DND-41 (cell line): ENCODE measurements around the gene ST6GALNAC3.

ENCODE experiments used
- ATAC-seq: fragments of 200-7000 bp; cut with Tn5 transposase; 3 replicates; pipeline ENCODE4 v1.9.1; 2021; ENCODE audit warnings: low read depth; ENCODE audit not compliant: insufficient read depth
- DNase-seq: peaks from one replicate; pipeline ENCODE4 v3.0.0-alpha.2; 2020
- H2AFZ ChIP-seq: 2 replicates; pipeline ENCODE4 v1.6.0; 2012; ENCODE audit warnings: low read depth, low read length
- H3K27ac ChIP-seq: 2 replicates; pipeline ENCODE4 v1.5.1; 2012; ENCODE audit warnings: low read length, inconsistent platforms
- H3K27me3 ChIP-seq: fragments of 200-600 bp; sonication (generic); 2 replicates; pipeline ENCODE4 v1.6.0; 2012; ENCODE audit warnings: low read length, mild to moderate bottlenecking, inconsistent platforms; ENCODE audit not compliant: insufficient read depth, poor library complexity
- H3K36me3 ChIP-seq: 2 replicates; pipeline ENCODE4 v1.5.1; 2012; ENCODE audit warnings: low read length, inconsistent platforms; ENCODE audit not compliant: insufficient read depth
- H3K4me1 ChIP-seq: 2 replicates; pipeline ENCODE4 v1.5.1; 2012; ENCODE audit warnings: mild to moderate bottlenecking, low read length; ENCODE audit not compliant: insufficient read depth
- H3K4me2 ChIP-seq: 2 replicates; pipeline ENCODE4 v1.6.0; 2012; ENCODE audit warnings: mild to moderate bottlenecking, moderate library complexity, low read length, inconsistent platforms; ENCODE audit not compliant: insufficient read depth
- H3K4me3 ChIP-seq, 2 experiments: fragments of 200-600 bp in 1 of 2; shearing (Covaris generic) in 1 of 2; 2 replicates each; pipeline ENCODE4 v1.5.1; 2012 to 2016; ENCODE audit warnings: inconsistent platforms in 2 of 2, low read length in 2 of 2, mild to moderate bottlenecking in 2 of 2, low read depth in 1 of 2, moderate library complexity in 1 of 2
- H3K79me2 ChIP-seq: 2 replicates; pipeline ENCODE4 v1.6.0; 2012; ENCODE audit warnings: low read length, inconsistent platforms; ENCODE audit not compliant: insufficient read depth
- H3K9ac ChIP-seq: 2 replicates; pipeline ENCODE4 v1.6.0; 2012; ENCODE audit warnings: low read depth, mild to moderate bottlenecking, inconsistent platforms, low read length, moderate library complexity
- H3K9me3 ChIP-seq: 2 replicates; pipeline ENCODE4 v1.5.1; 2012; ENCODE audit warnings: low read length, moderate library complexity, mild to moderate bottlenecking, inconsistent platforms; ENCODE audit not compliant: insufficient read depth, severe bottlenecking
- H4K20me1 ChIP-seq: 2 replicates; pipeline ENCODE4 v1.6.0; 2012; ENCODE audit warnings: low read length; ENCODE audit not compliant: insufficient read depth
- CTCF ChIP-seq: IDR thresholded peaks from 2 replicates; pipeline ENCODE4 v1.5.1; 2012; ENCODE audit warnings: borderline replicate concordance, low read length, moderate library complexity, mild to moderate bottlenecking; ENCODE audit not compliant: poor library complexity, severe bottlenecking; ENCODE audit errors: extremely low read depth
- EZH2 ChIP-seq: IDR thresholded peaks from 3 replicates; pipeline ENCODE4 v1.6.1; 2012; ENCODE audit warnings: borderline replicate concordance, low read depth, mild to moderate bottlenecking, moderate library complexity, low read length, inconsistent platforms; ENCODE audit not compliant: severe bottlenecking

The ST6GALNAC3 gene

GRCh38 chr1:76202670-76203069, 128.1 kb downstream of the ST6GALNAC3 start:
- no peak overlapping the region for H3K4me2 ChIP-seq
- no peaks in the 10 kb centered on the region for H4K20me1 ChIP-seq
- no peak overlapping the region for H3K9ac ChIP-seq
- H3K4me1 ChIP-seq, result no peaks in the 10 kb centered on the region
- H3K79me2 ChIP-seq, result no peaks in the 10 kb centered on the region
- H3K27ac ChIP-seq, result no peak overlapping the region
- H3K36me3 ChIP-seq, result no peaks in the 10 kb centered on the region
- H2AFZ ChIP-seq, result no peak overlapping the region
- H3K27me3 ChIP-seq, result no peaks in the 10 kb centered on the region
- H3K9me3 ChIP-seq, result no peaks in the 10 kb centered on the region
- H3K4me3 ChIP-seq, result no peak overlapping the region
- ATAC-seq, result no peak
- DNase-seq, result no peak
- TF ChIP-seq CTCF (no peak), EZH2 (no peak)

- Histone ChIP-seq H3K36me3 (no peaks in the 10 kb centered on the region), H3K4me1 (no peaks in the 10 kb centered on the region), H3K27ac (no peak overlapping the region), H2AFZ (no peak overlapping the region), H3K27me3 (no peaks in the 10 kb centered on the region), H3K79me2 (no peaks in the 10 kb centered on the region), H3K9ac (no peak overlapping the region), H4K20me1 (no peaks in the 10 kb centered on the region), H3K4me3 (no peak overlapping the region), H3K9me3 (no peaks in the 10 kb centered on the region), H3K4me2 (no peak overlapping the region)
- ATAC-seq, result no peak
- no peak for DNase-seq
- TF ChIP-seq EZH2, result no peak
- TF ChIP-seq CTCF, result no peak
These were observed 128.6 kb downstream of the ST6GALNAC3 start for GRCh38 chr1:76203127-76203526.

- no peaks in the 10 kb centered on the region for H4K20me1 ChIP-seq
- ATAC-seq (no peak), DNase-seq (no peak)
- H3K4me3 ChIP-seq, result no peak overlapping the region
- H2AFZ ChIP-seq, result no peak overlapping the region
- no peak overlapping the region for H3K27ac ChIP-seq
- H3K4me1 ChIP-seq, result no peaks in the 10 kb centered on the region
- H3K27me3 ChIP-seq, result no peaks in the 10 kb centered on the region
- H3K9ac ChIP-seq, result no peak overlapping the region
- no peak for TF ChIP-seq EZH2
- TF ChIP-seq CTCF, result no peak
- H3K36me3 ChIP-seq, result no peaks in the 10 kb centered on the region
- no peaks in the 10 kb centered on the region for H3K79me2 ChIP-seq
- no peaks in the 10 kb centered on the region for H3K9me3 ChIP-seq
- no peak overlapping the region for H3K4me2 ChIP-seq
These were observed 134.7 kb downstream of the ST6GALNAC3 start for GRCh38 chr1:76209238-76209637.

GRCh38 chr1:76209648-76210047, 135.1 kb downstream of the ST6GALNAC3 start:
- H3K4me3 ChIP-seq, result no peak overlapping the region
- ATAC-seq, result no peak
- no peak for TF ChIP-seq CTCF
- TF ChIP-seq EZH2, result no peak
- no peaks in the 10 kb centered on the region for H3K9me3 ChIP-seq
- H2AFZ ChIP-seq, result no peak overlapping the region
- H3K27ac ChIP-seq, result no peak overlapping the region
- H3K4me2 ChIP-seq, result no peak overlapping the region
- no peaks in the 10 kb centered on the region for H3K36me3 ChIP-seq
- DNase-seq, result no peak
- H3K79me2 ChIP-seq, result no peaks in the 10 kb centered on the region
- H3K4me1 ChIP-seq, result no peaks in the 10 kb centered on the region
- H3K27me3 ChIP-seq, result no peaks in the 10 kb centered on the region
- H3K9ac ChIP-seq, result no peak overlapping the region
- no peaks in the 10 kb centered on the region for H4K20me1 ChIP-seq
